Heart left ventricle (tissue), 16 donors: Measurements from ENCODE around the gene DNM3. TPM values are rescaled to one million over a fixed set of nuclear protein-coding genes. Genes with fewer than 3 reads are reported as not detected.
A peak's percentile ranks its signal among the peaks of the same experiment; 100 is the strongest.

Experiments
- ATAC-seq, 4 donors: fragments of 200-7000 bp; cut with Tn5 transposase; one replicate each; pipeline ENCODE4 v1.9.1; 2020 to 2022; ENCODE audit warnings: moderate library complexity in 4 of 4, mild to moderate bottlenecking in 3 of 4, moderate number of reproducible peaks in 1 of 4
- DNase-seq, 5 donors: peaks; one replicate each; pipeline ENCODE4 v3.0.0-alpha.2; 2020
- H3K27ac ChIP-seq, 12 donors: fragments of 200-600 bp; sonication (generic) in 4 of 12; one replicate each; pipeline versions ENCODE4 v1.5.0 to v1.8.0; 2016 to 2022; ENCODE audit warnings: mild to moderate bottlenecking in 2 of 12
- H3K27me3 ChIP-seq, 9 donors: fragments of 200-600 bp; sonication (generic) in 2 of 9; one replicate each; pipeline versions ENCODE4 v1.5.1 to v1.8.0; 2016 to 2022; ENCODE audit warnings: mild to moderate bottlenecking in 3 of 9
- H3K36me3 ChIP-seq, 9 donors: fragments of 200-600 bp; sonication (generic) in 2 of 9; one replicate each; pipeline versions ENCODE4 v1.5.0 to v1.8.0; 2018 to 2022; ENCODE audit warnings: mild to moderate bottlenecking in 2 of 9
- H3K4me1 ChIP-seq, 12 donors: fragments of 200-600 bp; sonication (generic) in 4 of 12; one replicate each; pipeline versions ENCODE4 v1.5.0 to v1.8.0; 2016 to 2022; ENCODE audit warnings: mild to moderate bottlenecking in 3 of 12
- H3K4me3 ChIP-seq, 12 donors: fragments of 200-600 bp; sonication (generic) in 4 of 12; one replicate each; pipeline versions ENCODE4 v1.5.0 to v1.8.0; 2017 to 2022; ENCODE audit warnings: mild to moderate bottlenecking in 9 of 12, moderate library complexity in 4 of 12
- H3K9me3 ChIP-seq, 12 donors: fragments of 200-600 bp; sonication (generic) in 4 of 12; one replicate each; pipeline versions ENCODE4 v1.5.0 to v1.8.0; 2016 to 2022; ENCODE audit warnings: mild to moderate bottlenecking in 1 of 12
- CTCF ChIP-seq, 12 donors: fragments of 200-600 bp; sonication (generic) in 4 of 12; IDR thresholded peaks; one replicate each; pipeline versions ENCODE4 v1.5.0 to v1.8.0; 2018 to 2022; ENCODE audit warnings: antibody characterized with exemption in 12 of 12, mild to moderate bottlenecking in 5 of 12
- POLR2A ChIP-seq, 2 donors: fragments of 450-650 bp; IDR thresholded peaks; one replicate each; pipeline ENCODE4 v1.6.1; 2017; ENCODE audit warnings: antibody characterized with exemption in 2 of 2, mild to moderate bottlenecking in 2 of 2, moderate library complexity in 2 of 2
- WGBS, 4 donors: extraction: QIAGEN DNeasy Blood & Tissue Kit in 2 of 4; methylation state at CpG; one replicate each; pipeline versions ENCODE4 v1.1.5 to v1.1.7; 2013 to 2018; 5-methylcytosine and 5-hydroxymethylcytosine counted together
- intact Hi-C, 10 donors: fragments of 100-400 bp; cut with DNase I; formaldehyde crosslinking; loops; one replicate each; pipeline versions ENCODE4 v1.11.1 to v1.14.2; 2022
- polyA plus RNA-seq, 2 donors: library from polyadenylated mRNA; stranded (reverse); fragments of 200-250 nt; gene quantifications; one replicate each; pipeline ENCODE4 v1.2.3, GENCODE V29; 2013
- total RNA-seq, 9 donors: library from RNA; depleted of rRNA in 2 of 9; stranded (reverse); fragments of >200 nt in 2 of 9; fragmentation: NEBNext Ultra II Directional in 3 of 9; extraction: Animal tissue kit (Norgen Biotek cat#: 25700) in 3 of 9; gene quantifications; one replicate each; pipeline versions ENCODE4 v1.1.0 to v1.2.4, GENCODE V29; 2016 to 2023
- donor health status: ischemic (EF 13 %, LVEDD 7.1; RV severe dilation, severe dysfunction).
- donor health status: healthy with polysubstance abuse.
- donor health status: DM: no; HTN: yes; CAD: no.
- donor health status: DM: no; HTN: no; CAD: no.
- donor health status: ischemic (EF 25% LVEDD 6.9; RV normal size, moderate dysfunction).
- donor health status: ischemic (EF 25% LVEDD 5.7; RV mildly dilated, moderate dysfunction).
- donor health status: healthy.
- donor health status: DM: yes; HTN: yes; CAD: no.
- donor health status: ischemic (EF 35%, LVEDD 5.7; RV mildly dilated, moderate dysfunction).
- donor health status: nonischemic (EF 11% LVEDD 7.7; RV severe dilation, severe dysfunction).
- donor health status: DM: yes; HTN: yes; CAD: no.
- donor health status: PGD.
- donor health status: ischemic (EF 29% LVEDD 5.4; RV normal size, mild dysfunction).
- donor health status: nonischemic (EF 23%, LVEDD 6.1; RV moderate dilation, normal function).

Gene DNM3
- total and polyA plus RNA-seq, 11 donors: 0.44 to 3.9 (median 1.9) TPM

DNA sequence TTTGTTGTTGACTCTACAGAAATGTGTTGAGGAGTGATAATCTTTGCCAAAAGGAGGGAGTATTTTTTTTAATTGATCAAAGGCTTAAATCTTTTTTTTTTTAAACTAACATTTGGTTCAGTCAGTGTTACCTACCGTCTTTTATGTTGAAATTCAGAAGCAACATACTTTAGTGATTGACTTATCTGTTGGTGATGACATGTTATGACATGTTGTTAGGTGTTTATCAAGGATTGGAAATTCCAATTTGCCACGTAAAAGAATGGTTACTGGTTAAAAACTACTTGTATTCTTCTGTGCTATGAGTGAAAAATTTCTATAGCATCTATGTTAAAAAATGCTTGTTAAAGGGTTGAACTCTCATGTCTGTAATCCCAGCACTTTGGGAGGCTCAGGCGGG, 61.2 kb downstream of the DNM3 start:
- Histone ChIP-seq H3K27me3 (no peaks in the 10 kb centered on the region), H3K36me3 (no peaks in the 10 kb centered on the region), H3K4me1 (peaks cover 0 to 7% (median 0%) of the 10 kb centered on the region in 12 donors), H3K4me3 (peak overlapping the region in 2 of 12 donors; percentile 1 to 8), H3K9me3 (no peaks in the 10 kb centered on the region), H3K27ac (no peak overlapping the region)
- TF ChIP-seq CTCF (IDR thresholded peaks at IDR 0.05): no peak
- no peak for TF ChIP-seq POLR2A (IDR thresholded peaks at IDR 0.05)
- DNase-seq: no peak
- intact Hi-C loops: loop anchor here in 1 of 10 donors (10.0 kb wide), 1 partner anchor 58 kb away; the partner anchor contains the start of gene DNM3
- no peak for ATAC-seq
- WGBS, 4 donors: 51 to 61% (median 55%) methylated on average over 3 of the region's 3 CpGs

- Histone ChIP-seq H3K4me3 (no peak overlapping the region), H3K27ac (no peak overlapping the region), H3K4me1 (peaks cover 0 to 7% (median 0%) of the 10 kb centered on the region in 12 donors), H3K9me3 (no peaks in the 10 kb centered on the region), H3K36me3 (no peaks in the 10 kb centered on the region), H3K27me3 (no peaks in the 10 kb centered on the region)
- TF ChIP-seq CTCF (IDR thresholded peaks at IDR 0.05): no peak
- intact Hi-C loops: loop anchor here in 1 of 10 donors (10.0 kb wide), 1 partner anchor 60 kb away; the partner anchor contains the start of gene DNM3
- DNase-seq (no peak), ATAC-seq (no peak)
- 83 to 89% (median 86%) methylated on average over 5 of the region's 5 CpGs for WGBS, 4 donors
Observed at GRCh38 chr1:171904778-171905450, 63.6 kb downstream of the DNM3 start.

- Histone ChIP-seq H3K4me3 (no peak overlapping the region), H3K4me1 (peaks cover 0 to 26% (median 9%) of the 10 kb centered on the region in 12 donors), H3K27ac (no peak overlapping the region), H3K36me3 (no peaks in the 10 kb centered on the region), H3K27me3 (no peaks in the 10 kb centered on the region), H3K9me3 (no peaks in the 10 kb centered on the region)
- ATAC-seq (no peak), DNase-seq (no peak)
- TF ChIP-seq CTCF (IDR thresholded peaks at IDR 0.05) (no peak), POLR2A (IDR thresholded peaks at IDR 0.05) (no peak)
- 72 to 80% (median 73%) methylated on average over 5 of the region's 5 CpGs for WGBS, 4 donors
- intact Hi-C loops: loop anchor here in 2 of 10 donors (10.0 kb wide), 1 partner anchor 65 kb away; the partner anchor contains the start of gene DNM3 (in 2 of the 2)
Observed at GRCh38 chr1:171909711-171910110, 68.4 kb downstream of the DNM3 start.

DNA sequence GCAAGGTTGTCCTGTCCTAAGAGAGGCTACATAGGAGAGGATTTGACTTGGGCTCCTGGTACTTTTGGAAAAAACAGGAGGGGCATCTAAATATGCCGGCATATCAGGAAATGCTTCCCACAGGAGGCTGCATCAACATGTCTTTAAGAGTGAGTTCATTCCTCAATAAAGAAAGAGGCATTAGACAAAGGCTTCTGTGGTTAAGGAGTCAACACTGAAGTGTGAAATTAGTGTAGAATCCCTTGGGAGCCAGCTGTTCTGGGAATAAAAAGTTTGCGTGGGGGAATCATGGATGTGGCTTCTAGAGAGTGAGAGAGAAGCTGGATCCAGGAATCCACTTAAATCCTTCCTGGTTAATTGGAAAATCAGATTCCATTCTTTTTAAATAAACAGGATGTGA, 69.5 kb downstream of the DNM3 start:
- no peak for DNase-seq
- Histone ChIP-seq H3K36me3 (no peaks in the 10 kb centered on the region), H3K9me3 (no peaks in the 10 kb centered on the region), H3K4me3 (no peak overlapping the region), H3K4me1 (peaks cover 0 to 21% (median 9%) of the 10 kb centered on the region in 12 donors), H3K27me3 (no peaks in the 10 kb centered on the region), H3K27ac (no peak overlapping the region)
- intact Hi-C loops: loop anchor here in 1 of 10 donors (10.0 kb wide), 1 partner anchor 66 kb away; the partner anchor contains the start of gene DNM3
- no peak for ATAC-seq
- no peak for TF ChIP-seq CTCF (IDR thresholded peaks at IDR 0.05)
- TF ChIP-seq POLR2A (IDR thresholded peaks at IDR 0.05): no peak
- WGBS, 4 donors: 42 to 57% (median 45%) methylated on average over 2 of the region's 2 CpGs
